NCI-H82 treated with DMSO at 0.1 percent for 48 hours (cell line): ENCODE results near the gene SLC34A2.
"Not testable (repeated sequence)": the region's sequence is repeated elsewhere in the genome, so short reads cannot be mapped to it uniquely, and the experiment has no call there.

Experiments used
- DNase-seq: peaks from one replicate; lab custom pipeline; 2025; ENCODE audit not compliant: unreplicated experiment; lab: John Stamatoyannopoulos, UW

Gene SLC34A2

DNA sequence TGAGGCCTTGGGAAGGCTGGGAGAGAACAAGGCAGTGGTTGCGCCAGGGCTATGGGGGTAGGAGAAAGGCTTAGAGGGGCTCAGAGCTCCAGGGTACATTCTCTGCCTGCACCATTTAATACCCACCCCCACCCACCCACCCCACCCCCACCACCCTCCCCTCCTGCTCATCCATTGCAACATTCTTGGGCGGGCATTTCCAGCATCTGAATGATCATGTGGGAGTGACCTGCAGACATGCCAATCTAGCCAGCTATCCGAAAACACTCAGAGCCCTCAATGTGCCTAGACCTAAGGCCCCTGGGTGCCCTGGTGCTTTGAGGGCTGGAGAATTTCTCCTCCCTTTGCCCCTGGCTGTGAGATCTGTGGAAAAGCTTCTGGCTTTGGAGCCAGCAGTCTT is 3.1 kb downstream of the SLC34A2 start:
- DNase-seq: no peak

DNA sequence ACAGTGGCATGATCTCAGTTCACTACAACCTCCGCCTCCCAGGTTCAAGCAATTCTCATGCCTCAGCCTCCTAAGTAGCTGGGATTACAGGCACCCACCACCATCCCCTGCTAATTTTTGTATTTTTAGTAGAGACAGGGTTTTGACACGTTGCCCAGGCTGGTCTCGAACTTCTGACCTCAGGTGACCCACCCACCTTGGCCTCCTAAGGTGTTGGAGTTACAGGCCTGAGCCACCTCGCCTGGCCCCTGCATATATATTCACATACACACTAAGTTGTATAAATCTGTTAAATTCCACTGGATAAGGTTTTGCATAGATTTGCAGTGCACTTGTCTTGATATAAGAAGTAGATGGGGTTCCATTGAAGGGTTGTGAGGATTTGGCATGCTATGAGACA is 5.8 kb downstream of the SLC34A2 start:
- DNase-seq: not testable (repeated sequence)

DNA sequence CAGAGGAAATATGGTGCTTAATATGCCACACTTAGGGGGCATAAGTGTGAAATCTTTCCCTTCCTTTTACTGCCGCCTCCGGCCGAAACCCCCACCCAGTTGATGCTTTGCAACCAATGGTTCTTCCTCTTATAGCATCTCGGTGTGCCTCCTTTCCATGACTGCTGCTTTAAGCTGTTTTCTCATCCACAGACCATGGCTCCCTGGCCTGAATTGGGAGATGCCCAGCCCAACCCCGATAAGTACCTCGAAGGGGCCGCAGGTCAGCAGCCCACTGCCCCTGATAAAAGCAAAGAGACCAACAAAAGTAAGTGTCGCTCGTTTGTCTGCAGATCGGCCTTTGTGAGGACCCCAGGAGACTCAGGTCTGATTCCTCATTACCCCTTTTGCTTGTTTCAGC is 6.7 kb downstream of the SLC34A2 start:
- DNase-seq: no peak

DNA sequence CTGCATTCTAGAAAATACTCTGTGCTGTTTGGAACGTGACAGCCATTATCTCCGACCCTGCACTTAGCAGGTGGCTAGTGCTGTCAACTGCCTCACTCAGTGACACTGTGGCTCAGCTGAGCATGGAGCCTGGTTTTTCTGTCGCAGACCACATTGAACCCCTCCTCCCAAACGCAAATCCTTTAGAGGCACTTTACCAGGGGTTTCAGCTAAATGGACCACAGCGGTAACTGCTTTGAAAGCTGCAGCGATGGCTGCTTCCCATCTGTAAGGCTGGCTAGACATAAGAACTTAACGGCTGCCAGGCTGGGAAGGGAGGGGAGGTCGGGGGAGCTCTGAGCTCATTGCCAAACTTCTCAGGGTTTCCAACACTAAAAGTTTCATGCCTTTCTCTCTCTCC is 8.1 kb downstream of the SLC34A2 start:
- DNase-seq: no peak

DNA sequence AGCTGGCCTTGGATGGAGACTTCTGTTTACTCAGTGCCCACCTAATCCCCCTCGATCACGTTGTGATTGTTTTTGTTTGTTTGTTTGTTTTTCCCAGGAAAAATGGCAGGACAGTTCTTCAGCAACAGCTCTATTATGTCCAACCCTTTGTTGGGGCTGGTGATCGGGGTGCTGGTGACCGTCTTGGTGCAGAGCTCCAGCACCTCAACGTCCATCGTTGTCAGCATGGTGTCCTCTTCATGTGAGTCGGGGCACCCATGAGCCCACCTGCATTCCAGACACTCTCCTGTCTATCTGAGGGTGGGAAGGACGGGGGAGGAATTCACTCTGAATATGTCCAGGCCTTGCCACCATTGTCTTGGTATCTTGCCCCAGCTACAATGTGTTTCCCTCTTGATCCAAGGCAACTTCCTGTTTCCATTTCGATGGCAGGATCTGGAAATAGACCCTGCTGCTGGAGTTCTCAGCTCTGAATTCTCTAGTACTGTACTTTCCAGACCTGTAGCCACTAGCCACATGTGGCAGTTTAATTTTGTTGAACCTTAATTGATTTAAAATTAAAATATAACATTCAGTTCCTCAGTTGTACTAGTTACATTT is 10.5 kb downstream of the SLC34A2 start:
- no peak for DNase-seq

DNA sequence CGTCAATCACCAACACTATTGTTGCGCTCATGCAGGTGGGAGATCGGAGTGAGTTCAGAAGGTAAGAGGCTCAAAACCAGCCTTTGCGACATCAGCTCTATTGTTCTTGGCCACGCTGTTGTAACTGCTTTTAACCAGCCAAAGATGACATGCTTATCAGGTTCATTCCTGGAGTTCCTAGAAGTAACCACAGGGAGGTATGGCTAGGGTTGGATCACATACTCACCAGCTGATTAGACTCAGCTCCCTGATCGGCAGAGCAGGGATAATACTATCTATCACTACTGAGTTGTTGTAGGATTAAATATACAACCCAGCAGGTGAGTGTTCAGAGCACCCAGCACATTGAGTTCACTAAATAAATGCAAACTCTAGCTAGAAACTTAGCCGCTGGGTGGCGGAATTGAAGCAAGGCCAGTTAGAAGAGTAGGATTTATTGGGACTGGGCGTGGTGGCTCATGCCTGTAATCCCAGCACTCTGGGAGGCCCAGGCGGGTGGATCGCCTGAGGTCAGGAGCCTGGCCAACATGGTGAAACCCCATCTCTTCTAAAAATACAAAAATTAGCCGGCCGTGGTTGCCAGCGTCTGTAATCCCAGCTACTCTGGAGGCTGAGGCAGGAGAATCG is 12.4 kb downstream of the SLC34A2 start:
- DNase-seq: no peak

DNA sequence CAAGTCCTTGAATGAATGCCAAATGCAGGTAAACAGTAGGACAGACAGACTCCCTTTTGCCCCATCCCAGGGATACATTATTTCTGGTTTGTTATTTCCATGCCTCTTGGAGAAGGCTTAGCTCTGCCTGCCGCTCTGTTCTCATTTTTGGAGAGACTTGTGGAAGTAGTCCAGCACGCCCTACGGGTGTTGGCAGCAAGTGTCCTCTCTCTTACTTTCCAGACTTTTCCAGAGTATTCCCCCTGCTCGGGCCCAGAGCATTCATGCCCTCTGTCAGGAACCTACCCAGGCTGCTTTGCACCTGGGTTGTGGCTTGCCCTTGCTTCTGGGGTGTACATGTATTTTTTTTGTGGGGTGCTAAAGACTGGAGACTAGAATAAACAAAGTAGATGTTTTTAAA is 15.3 kb downstream of the SLC34A2 start:
- no peak for DNase-seq

DNA sequence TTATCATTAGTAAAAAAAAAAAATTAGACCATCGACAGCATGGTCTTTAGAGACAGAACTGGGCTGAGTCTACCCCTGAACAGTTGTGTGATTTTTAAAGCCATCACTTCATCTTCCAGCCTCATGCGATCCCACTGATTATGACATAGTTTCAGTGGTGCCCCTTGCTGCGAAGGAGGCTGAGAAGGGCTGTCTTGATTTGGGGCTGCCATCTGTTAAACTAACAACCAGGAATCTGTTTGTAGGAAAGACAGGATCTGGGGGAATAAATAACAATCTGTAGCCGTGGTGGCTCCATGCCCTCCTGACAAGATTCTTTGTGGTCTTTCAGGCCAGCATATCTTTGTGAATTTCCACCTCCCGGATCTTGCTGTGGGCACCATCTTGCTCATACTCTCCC is 17.1 kb downstream of the SLC34A2 start:
- DNase-seq: no peak

DNA sequence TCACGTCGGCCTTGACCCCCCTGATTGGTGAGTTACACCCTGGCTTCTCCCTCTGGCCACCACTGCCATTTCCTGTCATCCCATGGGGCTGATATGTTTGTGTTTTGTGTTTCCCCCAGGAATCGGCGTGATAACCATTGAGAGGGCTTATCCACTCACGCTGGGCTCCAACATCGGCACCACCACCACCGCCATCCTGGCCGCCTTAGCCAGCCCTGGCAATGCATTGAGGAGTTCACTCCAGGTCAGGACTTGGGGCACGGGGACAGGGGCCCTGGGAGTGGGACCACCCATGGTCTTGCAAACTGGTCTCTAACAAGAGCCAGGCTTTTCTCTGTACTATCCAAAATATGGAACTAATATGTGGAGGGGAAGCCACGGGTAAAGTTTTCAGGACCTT is 18.7 kb downstream of the SLC34A2 start:
- no peak for DNase-seq

DNA sequence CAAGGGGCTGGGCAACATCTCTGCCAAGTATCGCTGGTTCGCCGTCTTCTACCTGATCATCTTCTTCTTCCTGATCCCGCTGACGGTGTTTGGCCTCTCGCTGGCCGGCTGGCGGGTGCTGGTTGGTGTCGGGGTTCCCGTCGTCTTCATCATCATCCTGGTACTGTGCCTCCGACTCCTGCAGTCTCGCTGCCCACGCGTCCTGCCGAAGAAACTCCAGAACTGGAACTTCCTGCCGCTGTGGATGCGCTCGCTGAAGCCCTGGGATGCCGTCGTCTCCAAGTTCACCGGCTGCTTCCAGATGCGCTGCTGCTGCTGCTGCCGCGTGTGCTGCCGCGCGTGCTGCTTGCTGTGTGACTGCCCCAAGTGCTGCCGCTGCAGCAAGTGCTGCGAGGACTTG is 20.6 kb downstream of the SLC34A2 start:
- DNase-seq: no peak

DNA sequence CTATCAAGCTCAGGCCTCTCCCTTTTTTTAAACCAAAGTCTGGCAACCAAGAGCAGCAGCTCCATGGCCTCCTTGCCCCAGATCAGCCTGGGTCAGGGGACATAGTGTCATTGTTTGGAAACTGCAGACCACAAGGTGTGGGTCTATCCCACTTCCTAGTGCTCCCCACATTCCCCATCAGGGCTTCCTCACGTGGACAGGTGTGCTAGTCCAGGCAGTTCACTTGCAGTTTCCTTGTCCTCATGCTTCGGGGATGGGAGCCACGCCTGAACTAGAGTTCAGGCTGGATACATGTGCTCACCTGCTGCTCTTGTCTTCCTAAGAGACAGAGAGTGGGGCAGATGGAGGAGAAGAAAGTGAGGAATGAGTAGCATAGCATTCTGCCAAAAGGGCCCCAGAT is 21.5 kb downstream of the SLC34A2 start:
- DNase-seq: no peak

DNA sequence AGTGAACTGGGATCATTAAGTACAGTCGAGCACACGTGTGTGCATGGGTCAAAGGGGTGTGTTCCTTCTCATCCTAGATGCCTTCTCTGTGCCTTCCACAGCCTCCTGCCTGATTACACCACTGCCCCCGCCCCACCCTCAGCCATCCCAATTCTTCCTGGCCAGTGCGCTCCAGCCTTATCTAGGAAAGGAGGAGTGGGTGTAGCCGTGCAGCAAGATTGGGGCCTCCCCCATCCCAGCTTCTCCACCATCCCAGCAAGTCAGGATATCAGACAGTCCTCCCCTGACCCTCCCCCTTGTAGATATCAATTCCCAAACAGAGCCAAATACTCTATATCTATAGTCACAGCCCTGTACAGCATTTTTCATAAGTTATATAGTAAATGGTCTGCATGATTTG is 22.3 kb downstream of the SLC34A2 start:
- no peak for DNase-seq

DNA sequence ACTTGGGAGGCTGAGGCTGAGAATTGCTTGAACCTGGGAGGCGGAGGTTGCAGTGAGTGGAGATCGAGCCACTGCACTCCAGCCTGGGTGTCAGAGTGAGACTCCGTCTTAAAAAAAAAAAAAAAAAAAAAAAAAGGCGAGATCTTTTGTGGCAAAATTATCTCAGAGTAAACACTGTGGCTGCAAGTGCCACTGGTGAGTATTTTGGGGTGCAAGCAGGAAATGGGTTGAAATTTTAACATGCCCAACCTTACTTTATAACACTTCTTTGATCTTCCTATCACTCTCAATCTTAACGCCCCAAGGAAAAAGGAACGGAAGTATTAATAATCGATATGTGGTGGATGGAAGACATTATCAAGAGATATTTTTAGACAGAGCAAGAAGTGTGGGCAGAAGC is 32.1 kb downstream of the SLC34A2 start:
- no peak for DNase-seq

DNA sequence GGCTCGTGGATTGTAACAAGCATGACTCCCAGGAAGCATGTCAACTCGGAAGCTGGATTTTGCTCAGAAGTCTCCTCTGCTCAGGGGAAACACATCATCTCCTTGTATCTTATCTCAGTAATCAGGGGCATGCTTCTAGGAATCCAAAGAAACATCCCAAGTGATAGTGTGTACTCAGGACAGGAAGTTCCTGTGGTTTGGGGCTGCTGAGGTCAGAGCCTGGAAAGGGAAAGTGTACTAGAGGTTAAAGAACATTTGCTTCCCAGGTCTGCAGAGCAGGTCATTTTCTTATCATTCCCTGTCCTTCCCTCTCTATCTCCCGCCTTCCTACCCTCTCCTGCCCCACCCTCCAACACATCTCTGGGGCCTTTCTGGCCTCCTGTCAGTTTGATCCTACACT is 38.8 kb downstream of the SLC34A2 start:
- no peak for DNase-seq

DNA sequence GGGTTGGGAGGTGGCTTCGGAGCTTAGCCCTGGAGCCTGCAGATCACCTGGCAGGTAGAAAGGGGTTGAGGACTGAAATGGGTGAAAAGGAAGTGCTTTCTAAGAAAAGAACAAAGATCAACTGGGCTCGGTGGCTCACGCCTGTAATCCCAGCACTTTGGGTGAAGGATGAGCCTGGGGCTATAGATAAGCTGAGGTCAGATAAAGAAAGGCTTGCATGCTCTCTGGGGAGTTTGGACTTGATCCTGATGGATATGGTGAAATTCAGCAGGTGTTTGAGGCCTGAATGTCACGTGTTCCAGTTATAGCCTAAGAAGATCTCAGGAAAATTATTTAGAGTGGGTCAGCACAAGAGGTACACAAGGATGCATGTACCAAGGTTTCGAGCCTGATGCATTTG is 40.8 kb downstream of the SLC34A2 start:
- DNase-seq: no peak

DNA sequence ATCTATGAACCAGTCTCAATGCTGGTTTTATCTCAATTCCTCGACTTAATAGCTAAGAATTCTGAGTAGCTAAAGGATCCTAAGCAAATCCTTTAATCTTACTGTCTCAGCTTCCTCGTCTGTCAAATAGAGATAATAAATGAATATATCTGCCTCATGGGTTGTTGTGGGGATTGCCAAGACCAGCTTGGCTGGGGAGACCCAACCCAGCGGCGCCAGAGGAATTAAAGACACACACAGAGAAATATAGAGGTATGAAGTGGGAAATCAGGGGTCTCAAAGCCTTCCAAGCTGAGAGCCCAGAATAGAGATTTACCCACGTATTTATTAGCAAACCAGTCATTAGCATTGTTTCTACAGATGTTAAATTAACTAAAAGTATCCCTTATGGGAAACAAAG is 41.9 kb downstream of the SLC34A2 start:
- peak; percentile 31 for DNase-seq

DNA sequence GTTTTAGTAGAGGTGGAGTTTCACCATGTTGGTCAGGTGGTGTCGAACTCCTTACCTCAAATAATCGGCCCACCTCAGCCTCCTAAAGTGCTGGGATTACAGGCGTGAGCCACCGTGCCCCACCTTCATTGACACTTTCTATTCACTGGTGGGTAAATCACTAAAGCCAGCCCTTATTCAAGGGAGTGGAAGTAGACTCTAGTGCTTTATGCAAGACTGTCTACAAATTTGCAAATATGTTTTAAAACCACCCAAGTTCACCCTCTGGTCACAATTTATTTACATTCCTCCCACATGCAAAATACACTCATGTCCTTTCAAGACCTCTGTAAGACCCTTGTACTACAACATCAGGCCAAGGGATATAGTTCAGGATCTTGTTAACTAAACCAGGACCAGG is 45.0 kb downstream of the SLC34A2 start:
- DNase-seq: no peak

DNA sequence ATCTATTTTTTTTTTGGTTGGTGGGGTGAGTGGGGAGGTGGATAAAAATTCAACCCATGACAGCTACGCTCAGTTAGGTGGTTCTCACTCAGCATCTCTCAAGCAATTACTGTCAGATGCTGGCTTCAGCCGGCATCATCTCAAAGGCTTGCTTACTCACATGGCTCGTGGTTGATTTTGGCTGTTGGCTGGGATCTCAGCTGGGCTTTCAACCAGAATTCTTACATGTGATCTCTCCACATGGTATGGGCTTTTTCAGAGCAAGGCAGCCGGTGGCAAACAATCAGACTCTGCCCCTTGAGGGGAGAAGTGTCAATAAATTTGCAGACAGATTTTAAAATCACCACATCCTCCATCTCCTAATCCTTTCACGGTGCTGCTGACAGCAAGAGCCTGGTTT is 47.2 kb downstream of the SLC34A2 start:
- no peak for DNase-seq

DNA sequence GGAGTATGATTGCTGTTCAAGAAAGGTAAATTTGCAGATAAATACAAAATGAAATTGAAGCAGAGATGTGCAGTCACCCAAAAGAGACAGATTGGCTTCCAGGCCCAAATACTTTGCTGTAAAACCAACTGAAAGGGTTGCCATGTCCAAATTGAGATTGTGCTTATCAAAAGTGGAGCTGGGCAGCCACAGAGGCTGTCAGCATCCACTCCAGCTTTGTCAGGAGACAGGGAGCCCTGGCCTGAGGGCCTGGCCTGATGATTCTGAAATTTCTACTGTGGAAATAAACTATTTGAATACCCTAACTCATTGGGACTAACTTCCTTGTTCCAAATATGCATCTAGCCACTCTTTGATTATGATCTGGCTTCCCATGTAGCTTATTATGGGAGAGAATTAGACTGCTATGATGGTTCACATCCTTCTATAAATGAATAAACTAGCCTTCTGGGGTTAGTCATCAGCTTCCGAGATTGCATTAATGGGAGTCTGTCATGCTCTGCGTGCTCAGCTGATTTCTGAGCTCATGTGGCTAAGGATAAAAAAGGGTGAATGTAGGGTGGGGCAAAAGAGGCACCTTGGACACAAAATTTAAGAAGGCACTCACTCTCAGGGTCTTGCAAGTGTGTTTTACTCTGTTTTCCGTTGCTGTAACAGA is 48.2 kb downstream of the SLC34A2 start:
- no peak for DNase-seq

DNA sequence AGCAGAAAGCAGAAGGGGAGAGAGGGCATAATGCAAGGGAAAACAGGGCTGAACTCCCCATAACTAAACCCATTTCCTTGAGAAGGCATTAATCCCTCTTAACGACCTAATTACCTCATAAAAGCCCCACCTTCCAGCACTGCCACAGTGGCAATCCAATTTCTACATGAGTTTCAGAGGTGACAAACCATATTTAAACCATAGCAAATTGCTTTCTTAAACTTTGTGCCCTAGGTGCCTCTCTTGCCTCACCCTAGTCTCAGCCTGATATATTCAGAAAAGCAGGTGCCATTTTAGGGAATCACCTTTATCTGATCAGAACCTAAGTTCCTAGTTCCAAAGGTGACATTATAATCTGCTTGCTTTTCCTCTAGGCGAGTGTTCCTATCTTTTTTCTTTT is 48.9 kb downstream of the SLC34A2 start:
- no peak for DNase-seq

DNA sequence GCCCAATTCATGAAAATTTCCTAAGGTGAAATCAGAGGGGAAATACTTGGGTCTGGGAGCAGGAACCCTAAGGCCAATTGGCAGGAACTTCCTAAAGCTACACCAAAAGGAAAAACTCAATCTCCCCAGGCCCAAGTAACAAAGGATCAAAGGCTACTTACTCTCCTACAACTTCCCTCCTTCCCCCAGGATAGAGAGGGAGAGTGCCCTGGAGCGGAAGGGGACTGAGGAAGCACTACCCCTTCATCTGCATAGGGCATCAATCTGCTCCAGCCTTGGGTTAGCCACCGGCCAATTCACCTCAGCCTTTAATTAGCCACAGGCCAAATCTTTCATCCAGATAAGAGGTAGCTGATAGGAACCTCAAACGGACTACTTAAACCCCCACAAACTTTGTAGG is 55.0 kb downstream of the SLC34A2 start:
- DNase-seq: no peak

DNA sequence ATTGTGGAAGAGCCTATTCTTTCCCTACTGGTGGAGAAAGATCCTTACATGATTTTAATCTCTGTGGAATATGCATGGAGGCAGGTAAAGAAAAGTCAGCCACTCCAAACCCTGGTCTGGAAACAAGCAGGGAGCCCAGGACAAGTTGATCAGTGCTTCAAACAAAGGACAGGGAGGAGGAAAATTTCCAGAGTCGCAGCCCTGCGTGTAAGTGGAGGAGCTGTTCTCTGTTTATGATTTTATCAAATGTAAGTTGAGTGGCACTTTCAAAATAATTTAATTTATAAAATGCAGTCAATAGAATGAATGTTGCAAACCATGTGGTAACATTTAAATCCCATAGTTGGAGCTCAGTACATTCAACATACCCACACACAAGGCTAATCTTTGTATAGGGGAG is 57.0 kb downstream of the SLC34A2 start:
- no peak for DNase-seq

DNA sequence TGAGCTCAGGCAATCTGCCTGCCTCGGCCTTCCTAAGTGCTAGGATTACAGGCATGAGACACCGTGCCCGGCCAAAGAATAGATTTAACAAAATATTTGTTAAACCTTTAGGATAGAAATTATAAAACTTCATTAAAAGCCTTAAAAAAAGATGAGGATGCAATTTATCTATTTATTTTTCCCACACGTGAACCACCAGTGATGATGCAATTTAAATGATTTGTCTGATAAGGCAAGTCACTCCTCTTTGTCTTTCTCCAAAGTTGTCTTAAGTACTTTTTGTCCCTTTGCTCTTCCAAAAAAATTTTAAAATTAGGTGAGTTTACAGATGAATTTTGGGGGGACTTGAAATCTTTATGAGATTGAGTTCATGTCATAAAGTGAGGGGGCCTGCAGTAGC is 58.2 kb downstream of the SLC34A2 start:
- no peak for DNase-seq
